ENCODE results near the gene SURF1.
A peak's percentile ranks its signal among the peaks of the same experiment; 100 is the strongest.
"Not testable (repeated sequence)": the region's sequence is repeated elsewhere in the genome, so short reads cannot be mapped to it uniquely, and the experiment has no call there.

SURF1 gene

DNA sequence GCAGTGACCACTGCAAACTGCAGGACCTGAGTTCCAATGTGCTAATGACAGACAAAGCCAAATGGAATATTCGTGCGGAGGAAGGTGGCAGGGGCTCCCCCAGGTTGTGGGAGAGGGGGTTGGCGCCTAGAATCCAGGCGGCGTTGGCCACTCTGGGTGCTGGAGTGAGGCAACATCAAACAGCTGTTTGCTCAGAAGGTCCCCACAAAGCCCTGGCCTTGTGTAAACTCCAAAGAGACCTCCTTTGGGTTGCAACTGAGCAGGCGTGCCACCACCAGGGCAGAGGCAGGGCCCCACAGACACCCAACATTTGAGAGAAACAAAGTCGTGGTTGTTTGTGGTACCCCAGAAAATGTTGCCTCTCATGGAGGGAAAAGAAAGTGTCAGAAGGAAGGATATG, 34.4 kb upstream of the SURF1 start:
- no peak overlapping the region for H3K27ac Mint-ChIP-seq
- H3K27me3 Mint-ChIP-seq = peaks cover 61% of the 10 kb centered on the region
- H3K36me3 Mint-ChIP-seq = no peaks in the 10 kb centered on the region
- H3K4me3 Mint-ChIP-seq = no peak overlapping the region
- H3K4me1 Mint-ChIP-seq = no peaks in the 10 kb centered on the region
- H3K9me3 Mint-ChIP-seq = peaks cover 3% of the 10 kb centered on the region
- ATAC-seq = no peak

DNA sequence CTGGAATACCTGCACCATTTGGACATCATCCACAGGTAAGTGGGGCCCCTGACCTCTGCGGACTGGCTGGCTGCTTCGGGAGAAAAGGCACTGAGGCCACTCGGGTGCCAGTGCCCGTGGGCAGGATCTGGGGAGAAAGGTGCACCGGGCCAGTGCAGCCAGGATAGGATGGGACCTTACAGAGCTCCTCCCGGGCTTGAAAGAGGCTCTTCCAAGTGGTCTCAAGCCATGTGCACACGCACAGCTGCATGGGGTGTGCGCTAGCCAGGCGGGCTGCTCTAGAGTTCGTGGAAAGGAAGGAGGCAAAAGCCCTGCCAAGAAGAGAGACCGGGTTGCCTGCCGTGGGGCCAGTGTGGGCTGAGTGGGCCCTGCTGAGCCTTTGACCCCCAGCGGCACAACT, 33.3 kb upstream of the SURF1 start:
- Mint-ChIP-seq H3K36me3 (no peaks in the 10 kb centered on the region), H3K4me1 (no peaks in the 10 kb centered on the region), H3K27ac (no peak overlapping the region), H3K27me3 (peaks cover 49% of the 10 kb centered on the region), H3K4me3 (no peak overlapping the region), H3K9me3 (peaks cover 3% of the 10 kb centered on the region)
- no peak for ATAC-seq

DNA sequence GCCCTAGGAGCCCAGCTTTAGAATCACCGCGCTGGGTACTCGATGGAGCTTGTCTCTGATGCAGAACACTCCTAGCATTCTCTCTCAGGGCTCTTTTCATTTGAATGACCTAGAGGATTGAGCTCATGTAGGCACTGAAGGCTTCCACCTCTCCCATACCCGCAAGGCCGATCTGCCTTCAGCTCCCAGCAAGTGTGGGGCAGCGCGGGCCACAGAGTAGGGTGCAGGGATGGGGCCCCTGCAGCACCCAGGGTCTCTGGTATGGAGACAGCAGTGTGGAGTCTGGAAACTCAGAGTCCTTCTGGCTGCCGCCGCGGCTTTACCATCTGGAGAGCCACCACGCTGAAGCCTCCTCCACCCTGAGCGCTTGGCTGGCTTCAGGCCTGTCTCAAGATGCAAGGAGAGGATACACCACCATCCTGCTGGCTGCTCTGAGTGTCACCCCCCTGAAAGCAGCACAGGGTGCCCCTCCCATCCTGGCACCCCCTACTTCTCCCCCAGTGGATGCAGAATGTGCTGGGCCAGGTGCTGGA, 32.8 kb upstream of the SURF1 start:
- ATAC-seq = no peak
- Mint-ChIP-seq H3K27me3 (peaks cover 44% of the 10 kb centered on the region), H3K4me1 (no peaks in the 10 kb centered on the region), H3K27ac (no peak overlapping the region), H3K4me3 (no peak overlapping the region), H3K36me3 (no peaks in the 10 kb centered on the region), H3K9me3 (peaks cover 3% of the 10 kb centered on the region)

GRCh38 chr9:133387680-133388079, 31.4 kb upstream of the SURF1 start:
- H3K4me1 Mint-ChIP-seq = no peaks in the 10 kb centered on the region
- no peaks in the 10 kb centered on the region for H3K36me3 Mint-ChIP-seq
- peaks cover 3% of the 10 kb centered on the region for H3K9me3 Mint-ChIP-seq
- peaks cover 30% of the 10 kb centered on the region for H3K27me3 Mint-ChIP-seq
- no peak for ATAC-seq
- no peak overlapping the region for H3K4me3 Mint-ChIP-seq
- H3K27ac Mint-ChIP-seq = no peak overlapping the region

DNA sequence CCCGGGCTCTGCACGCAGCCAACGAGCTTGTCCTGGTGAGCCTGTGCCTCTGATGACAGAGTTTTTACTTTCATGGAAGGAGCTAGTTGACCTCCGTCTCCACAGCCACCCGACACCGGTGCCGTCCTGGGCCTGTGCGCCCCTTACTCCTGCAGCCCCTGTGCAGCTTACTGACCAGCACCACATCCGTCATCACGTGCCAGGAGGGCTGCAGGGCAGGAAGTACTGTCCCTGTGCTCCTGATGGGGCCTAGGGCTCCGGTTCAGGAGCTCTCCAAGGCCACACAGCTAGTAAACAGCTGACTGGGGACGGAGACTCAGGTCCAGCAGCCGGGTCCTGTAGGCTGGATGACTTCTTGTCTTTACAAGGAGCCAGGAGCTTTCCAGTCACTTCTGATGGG, 30.1 kb upstream of the SURF1 start:
- no peak for ATAC-seq
- no peaks in the 10 kb centered on the region for H3K36me3 Mint-ChIP-seq
- no peaks in the 10 kb centered on the region for H3K4me1 Mint-ChIP-seq
- H3K27me3 Mint-ChIP-seq = peaks cover 20% of the 10 kb centered on the region
- H3K4me3 Mint-ChIP-seq = no peak overlapping the region
- no peaks in the 10 kb centered on the region for H3K9me3 Mint-ChIP-seq
- H3K27ac Mint-ChIP-seq = no peak overlapping the region

DNA sequence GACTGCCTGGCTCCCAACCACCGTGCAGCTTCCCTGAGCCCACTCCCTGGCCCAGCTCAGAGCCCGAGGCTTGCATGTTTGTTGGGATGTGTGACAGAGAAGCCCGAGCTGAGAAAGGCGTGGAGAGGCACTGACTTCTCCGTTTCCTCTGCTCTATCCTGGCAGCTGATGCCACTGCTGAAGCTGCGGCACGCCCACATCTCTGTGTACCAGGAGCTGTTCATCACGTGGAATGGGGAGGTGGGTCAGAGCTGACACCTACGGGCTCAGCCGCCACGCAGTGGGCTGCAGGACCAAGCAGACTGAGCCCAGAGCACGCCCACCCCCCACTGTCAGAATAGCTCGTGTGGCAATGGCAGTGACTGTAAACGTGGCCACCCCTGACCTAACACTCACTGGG, 29.2 kb upstream of the SURF1 start:
- Mint-ChIP-seq H3K4me1 (no peaks in the 10 kb centered on the region), H3K9me3 (no peaks in the 10 kb centered on the region), H3K4me3 (no peak overlapping the region), H3K27ac (no peak overlapping the region), H3K36me3 (no peaks in the 10 kb centered on the region), H3K27me3 (peaks cover 15% of the 10 kb centered on the region)
- no peak for ATAC-seq

DNA sequence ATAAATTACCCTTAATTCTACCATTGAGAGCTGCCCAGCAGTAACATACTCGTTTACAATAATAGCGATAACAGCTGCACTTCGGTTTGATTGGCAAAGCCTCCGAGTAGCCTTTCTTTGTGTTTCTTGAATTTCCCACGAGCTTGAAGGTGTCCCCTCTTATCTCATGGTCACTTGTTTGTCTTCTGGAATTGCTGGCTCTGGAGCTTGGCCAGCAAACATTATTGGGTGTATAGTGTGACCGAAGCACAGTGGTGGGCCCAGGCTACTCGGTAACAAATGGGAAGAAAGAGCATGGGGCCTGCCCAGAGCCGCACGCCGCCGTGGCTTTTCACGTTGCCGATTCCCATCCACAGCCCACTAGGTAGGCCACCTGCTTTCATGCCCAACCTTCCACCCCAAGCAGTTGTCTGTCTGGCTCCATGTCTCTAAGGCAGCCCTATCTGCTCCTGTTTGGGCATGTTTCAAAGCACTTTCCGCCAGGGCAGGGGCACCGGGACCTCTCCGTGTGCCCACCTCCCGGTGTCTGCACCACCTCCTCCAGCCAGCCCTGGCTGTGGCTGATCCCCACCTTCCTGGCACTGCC, 28.5 kb upstream of the SURF1 start:
- Mint-ChIP-seq H3K36me3 (no peaks in the 10 kb centered on the region), H3K9me3 (no peaks in the 10 kb centered on the region), H3K27ac (no peak overlapping the region), H3K4me3 (no peak overlapping the region), H3K4me1 (no peaks in the 10 kb centered on the region), H3K27me3 (peaks cover 8% of the 10 kb centered on the region)
- ATAC-seq = no peak

DNA sequence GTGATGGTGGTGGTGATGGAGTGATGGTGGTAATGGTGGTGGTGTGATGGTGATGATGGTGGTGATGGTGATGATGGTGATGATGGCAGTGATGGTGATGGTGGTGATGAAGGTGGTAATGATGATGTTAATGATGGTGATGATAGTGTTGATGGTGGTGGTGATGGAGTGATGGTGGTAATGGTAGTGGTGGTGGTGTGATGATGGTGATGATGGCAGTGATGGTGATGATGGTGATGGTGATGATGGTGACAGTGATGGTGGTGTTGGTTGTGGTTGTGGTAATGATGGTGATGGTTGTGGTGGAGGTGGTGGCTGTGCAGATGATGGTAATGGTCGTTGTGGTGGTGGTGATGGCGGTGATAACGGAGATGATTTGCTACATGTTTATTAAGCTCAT, 27.2 kb upstream of the SURF1 start:
- H3K9me3 Mint-ChIP-seq = no peaks in the 10 kb centered on the region
- no peaks in the 10 kb centered on the region for H3K36me3 Mint-ChIP-seq
- no peak for ATAC-seq
- no peaks in the 10 kb centered on the region for H3K4me1 Mint-ChIP-seq
- H3K27me3 Mint-ChIP-seq = no peaks in the 10 kb centered on the region
- H3K27ac Mint-ChIP-seq = no peak overlapping the region
- no peak overlapping the region for H3K4me3 Mint-ChIP-seq

DNA sequence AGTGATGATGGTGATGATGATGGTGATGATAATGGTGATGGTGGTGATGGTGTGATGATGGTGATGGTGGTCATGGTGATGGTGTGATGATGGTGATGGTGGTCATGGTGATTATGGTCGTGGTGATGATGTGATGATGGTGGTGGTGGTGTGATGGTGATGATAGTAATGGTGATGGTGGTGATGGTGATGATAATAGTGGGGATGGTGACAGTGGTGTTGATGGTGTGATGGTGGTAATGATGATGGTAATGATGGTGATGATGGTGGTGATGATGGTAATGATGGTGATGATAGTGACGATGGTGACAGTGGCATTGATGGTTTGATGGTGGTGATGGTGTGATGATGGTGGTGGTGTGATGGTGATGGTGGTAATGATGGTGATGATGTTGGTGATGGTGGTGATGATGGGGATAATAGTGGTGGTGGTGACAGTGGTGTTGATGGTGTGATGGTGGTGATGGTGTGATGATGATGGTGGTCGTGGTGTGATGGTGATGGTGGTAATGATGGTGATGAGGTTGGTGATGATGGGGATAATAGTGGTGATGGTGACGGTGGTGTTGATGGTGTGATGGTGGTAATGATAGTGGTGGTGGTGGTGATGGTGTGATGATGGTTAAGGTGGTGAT, 26.3 kb upstream of the SURF1 start:
- no peak for ATAC-seq

DNA sequence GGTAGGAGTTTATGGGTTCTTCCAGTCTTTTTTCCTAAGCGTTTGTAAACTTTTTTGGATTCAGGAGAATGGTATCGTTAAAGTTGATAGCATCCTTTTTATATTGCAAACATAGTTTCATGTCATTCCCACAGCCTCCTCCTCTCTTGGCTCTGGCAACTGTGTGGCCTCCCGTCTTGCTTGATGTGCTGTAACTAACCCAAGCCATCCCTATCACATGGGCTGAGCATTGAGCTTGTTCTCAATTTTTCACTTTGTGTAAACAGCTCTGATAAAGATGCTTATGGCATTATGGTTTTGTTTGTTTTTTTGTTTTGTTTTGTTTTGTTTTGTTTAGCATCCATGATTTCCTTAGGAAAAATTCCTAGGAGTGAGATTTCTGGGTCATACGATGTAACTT, 24.4 kb upstream of the SURF1 start:
- Mint-ChIP-seq H3K36me3 (no peaks in the 10 kb centered on the region), H3K9me3 (no peaks in the 10 kb centered on the region), H3K4me1 (no peaks in the 10 kb centered on the region), H3K27ac (no peak overlapping the region), H3K27me3 (no peaks in the 10 kb centered on the region), H3K4me3 (no peak overlapping the region)
- no peak for ATAC-seq

More for the DNA sequence above, 26.3 kb upstream of the SURF1 start:
- no peaks in the 10 kb centered on the region for H3K27me3 Mint-ChIP-seq
- H3K36me3 Mint-ChIP-seq = no peaks in the 10 kb centered on the region
- H3K4me3 Mint-ChIP-seq = no peak overlapping the region
- no peaks in the 10 kb centered on the region for H3K4me1 Mint-ChIP-seq
- H3K27ac Mint-ChIP-seq = no peak overlapping the region
- H3K9me3 Mint-ChIP-seq = no peaks in the 10 kb centered on the region

DNA sequence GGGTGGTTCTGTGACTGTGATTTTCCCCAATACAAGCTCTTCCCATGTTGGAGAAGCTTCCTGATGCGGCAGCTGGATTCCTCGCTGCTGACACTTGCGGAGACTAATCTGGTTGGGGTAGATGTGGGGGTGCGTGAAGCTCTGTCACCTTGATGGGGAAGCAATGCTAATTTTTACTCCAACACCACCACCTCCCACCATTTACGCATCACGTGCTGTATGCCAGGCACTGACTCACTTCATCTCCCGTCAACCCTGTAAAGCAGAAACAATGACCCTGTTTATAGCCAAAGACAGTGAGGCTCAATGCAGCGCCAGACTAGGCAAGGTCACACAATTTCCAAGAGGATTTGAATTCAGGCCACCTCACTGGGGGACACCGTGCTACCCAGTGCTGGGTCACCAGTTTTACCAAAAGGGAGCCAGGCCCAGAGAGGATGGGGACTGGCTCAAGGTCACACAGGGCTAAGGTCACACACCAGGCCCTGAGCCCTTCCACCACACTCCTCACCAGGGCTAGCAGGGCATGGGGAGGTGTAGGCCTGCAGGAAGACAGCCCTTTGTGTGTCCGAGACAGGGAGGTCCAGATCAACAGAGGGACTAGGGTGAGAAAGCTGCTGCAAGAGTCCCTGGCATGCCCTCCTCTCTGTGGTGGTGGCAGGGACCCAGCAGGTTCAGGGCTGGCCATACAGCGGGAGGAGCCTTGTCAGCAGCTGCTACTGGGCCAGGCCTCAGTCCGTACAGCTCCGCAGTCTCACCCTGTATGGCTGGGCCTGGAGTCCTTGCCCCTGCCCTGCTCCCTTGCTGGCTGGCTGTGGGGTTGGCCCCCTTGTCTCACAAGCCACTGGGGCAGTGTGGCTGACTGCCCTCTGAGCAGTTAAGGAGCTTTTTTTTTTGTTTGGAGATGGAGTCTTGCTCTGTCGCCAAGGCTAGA, 23.1 kb upstream of the SURF1 start:
- H3K36me3 Mint-ChIP-seq = no peaks in the 10 kb centered on the region
- H3K9me3 Mint-ChIP-seq = no peaks in the 10 kb centered on the region
- H3K27me3 Mint-ChIP-seq = no peaks in the 10 kb centered on the region
- H3K4me3 Mint-ChIP-seq = no peak overlapping the region
- H3K27ac Mint-ChIP-seq = no peak overlapping the region
- peaks cover 9% of the 10 kb centered on the region for H3K4me1 Mint-ChIP-seq
- ATAC-seq = no peak

GRCh38 chr9:133378408-133378962, 22.2 kb upstream of the SURF1 start:
- H3K4me1 Mint-ChIP-seq = peaks cover 16% of the 10 kb centered on the region
- no peaks in the 10 kb centered on the region for H3K9me3 Mint-ChIP-seq
- H3K4me3 Mint-ChIP-seq = no peak overlapping the region
- no peak overlapping the region for H3K27ac Mint-ChIP-seq
- H3K36me3 Mint-ChIP-seq = no peaks in the 10 kb centered on the region
- no peak for ATAC-seq
- no peaks in the 10 kb centered on the region for H3K27me3 Mint-ChIP-seq

GRCh38 chr9:133377721-133378216, 21.5 kb upstream of the SURF1 start:
- no peak overlapping the region for H3K27ac Mint-ChIP-seq
- no peaks in the 10 kb centered on the region for H3K9me3 Mint-ChIP-seq
- ATAC-seq = no peak
- H3K36me3 Mint-ChIP-seq = no peaks in the 10 kb centered on the region
- H3K4me1 Mint-ChIP-seq = peaks cover 23% of the 10 kb centered on the region
- H3K4me3 Mint-ChIP-seq = no peak overlapping the region
- no peaks in the 10 kb centered on the region for H3K27me3 Mint-ChIP-seq

- not testable (repeated sequence) for ATAC-seq, H3K27me3 Mint-ChIP-seq, H3K36me3 Mint-ChIP-seq, H3K9me3 Mint-ChIP-seq, H3K27ac Mint-ChIP-seq
- Mint-ChIP-seq H3K4me3 (peak overlapping the region; percentile 55), H3K4me1 (peaks cover 28% of the 10 kb centered on the region)
Observed at GRCh38 chr9:133377280-133377679, 21.0 kb upstream of the SURF1 start.
